GM18858 (cell line): ENCODE measurements around the gene CCL17.

ENCODE experiments used
- ATAC-seq: cut with Tn5 transposase; IDR thresholded peaks from one replicate; pipeline ENCODE4 v1.9.1; 2021; ENCODE audit not compliant: unreplicated experiment

Gene CCL17

DNA sequence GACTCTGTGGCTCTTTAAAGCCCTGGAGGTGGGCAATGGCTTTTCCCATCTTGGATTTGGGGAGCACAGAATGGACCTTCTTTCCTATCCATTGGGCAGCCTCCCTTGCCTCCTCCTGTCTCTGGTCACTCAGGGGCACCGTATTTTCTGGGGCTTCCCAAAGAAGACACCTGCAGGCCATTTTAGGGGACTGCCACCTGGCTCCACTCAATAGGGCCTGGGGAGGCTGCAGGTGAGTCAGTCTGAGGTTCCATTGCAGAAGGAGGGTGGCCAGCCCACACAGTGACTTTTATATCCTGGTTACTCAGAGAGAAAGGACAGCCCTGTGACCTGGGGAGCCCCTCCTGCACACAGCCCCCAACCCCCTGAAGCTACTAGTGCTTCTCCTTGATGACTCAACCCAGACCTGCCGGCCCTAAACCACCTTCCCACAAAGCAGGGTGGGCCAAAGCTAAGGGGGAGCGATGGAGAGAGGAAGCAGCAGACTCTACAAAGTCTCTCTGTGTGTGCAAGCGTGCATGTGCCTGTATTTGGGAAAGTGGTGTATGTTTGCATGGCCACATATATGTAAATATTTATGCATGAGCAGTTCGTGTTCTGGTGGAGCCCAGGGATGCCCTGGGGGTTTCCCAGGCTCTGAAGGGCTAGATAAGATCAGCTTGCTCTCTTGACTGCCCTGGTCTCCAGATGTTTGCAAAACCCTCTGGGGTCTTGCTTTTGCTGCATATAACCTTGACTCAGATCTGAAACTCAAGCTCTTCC is 27.3 kb upstream of the CCL17 start:
- ATAC-seq: peak; percentile 73

DNA sequence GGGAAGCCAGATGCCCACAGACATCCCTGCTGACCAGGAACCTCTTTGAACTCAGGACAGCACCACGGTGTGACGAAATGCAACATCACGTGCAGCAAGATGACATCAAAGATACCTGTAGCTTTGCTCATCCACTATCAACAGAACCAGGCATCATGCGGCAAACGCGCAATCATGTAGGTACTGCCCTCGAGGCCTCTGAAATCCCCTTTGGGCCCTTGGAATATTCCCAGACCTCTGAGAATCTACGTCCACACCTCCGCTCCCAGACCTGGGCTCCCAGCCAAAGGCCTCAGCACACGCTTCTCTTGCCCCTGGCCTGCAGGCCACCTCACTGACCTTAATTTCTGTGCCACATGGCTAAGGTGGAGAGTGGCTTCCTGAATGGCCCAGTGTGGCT is 25.0 kb upstream of the CCL17 start:
- no peak for ATAC-seq

DNA sequence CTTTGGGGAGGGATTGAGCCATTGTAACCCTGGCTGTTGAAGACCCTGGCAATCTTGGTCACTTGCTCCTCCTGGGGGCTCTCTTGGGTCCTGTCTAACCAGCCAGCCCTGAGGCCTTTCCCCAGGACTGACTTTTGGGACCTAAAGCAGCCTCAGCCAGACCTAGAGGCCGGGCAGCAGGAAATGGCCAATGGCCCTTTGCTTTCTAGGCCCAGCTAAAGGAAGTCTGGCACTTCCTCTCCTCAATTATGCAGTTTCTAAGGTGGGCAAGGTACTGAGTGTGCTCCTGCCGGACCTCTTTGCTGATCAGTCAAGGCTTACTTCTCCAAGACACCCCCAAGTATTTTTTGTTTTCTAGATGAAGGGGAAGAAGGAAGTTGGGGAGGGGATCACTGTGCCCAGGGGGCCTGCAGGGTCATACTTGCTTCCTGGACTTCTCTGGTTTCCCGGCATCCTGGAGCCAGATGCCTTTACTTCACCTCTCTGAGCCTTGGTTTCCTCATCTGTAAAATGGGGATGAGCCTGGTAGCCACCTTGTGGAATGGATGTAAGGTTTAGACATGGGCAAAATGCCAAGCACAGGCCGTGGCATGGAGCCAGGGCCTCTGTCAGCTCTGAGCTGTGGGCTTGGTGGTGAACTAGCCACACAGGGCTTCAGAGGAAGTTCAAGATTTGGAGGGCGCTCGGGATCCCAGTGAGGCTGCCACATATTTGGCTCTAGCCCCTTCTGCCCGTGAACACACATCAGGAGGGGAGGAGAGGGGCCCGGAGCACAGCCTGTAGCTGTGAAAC is 23.7 kb upstream of the CCL17 start:
- ATAC-seq: no peak

DNA sequence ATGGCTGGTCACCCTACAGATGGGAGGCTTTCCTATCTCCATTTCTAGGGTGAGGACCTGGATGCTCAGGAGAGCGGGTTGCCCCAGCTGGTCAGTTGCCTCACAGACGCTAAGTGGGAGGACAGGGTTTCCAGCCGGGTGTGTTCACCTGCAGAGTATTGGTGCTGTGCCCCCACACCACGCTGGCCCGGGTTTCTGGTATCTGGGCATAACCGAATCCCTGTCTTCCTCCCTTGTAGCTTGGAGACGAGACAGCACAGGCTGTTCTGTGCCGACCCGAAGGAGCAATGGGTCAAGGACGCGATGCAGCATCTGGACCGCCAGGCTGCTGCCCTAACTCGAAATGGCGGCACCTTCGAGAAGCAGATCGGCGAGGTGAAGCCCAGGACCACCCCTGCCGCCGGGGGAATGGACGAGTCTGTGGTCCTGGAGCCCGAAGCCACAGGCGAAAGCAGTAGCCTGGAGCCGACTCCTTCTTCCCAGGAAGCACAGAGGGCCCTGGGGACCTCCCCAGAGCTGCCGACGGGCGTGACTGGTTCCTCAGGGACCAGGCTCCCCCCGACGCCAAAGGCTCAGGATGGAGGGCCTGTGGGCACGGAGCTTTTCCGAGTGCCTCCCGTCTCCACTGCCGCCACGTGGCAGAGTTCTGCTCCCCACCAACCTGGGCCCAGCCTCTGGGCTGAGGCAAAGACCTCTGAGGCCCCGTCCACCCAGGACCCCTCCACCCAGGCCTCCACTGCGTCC is 22.6 kb upstream of the CCL17 start:
- ATAC-seq: no peak

DNA sequence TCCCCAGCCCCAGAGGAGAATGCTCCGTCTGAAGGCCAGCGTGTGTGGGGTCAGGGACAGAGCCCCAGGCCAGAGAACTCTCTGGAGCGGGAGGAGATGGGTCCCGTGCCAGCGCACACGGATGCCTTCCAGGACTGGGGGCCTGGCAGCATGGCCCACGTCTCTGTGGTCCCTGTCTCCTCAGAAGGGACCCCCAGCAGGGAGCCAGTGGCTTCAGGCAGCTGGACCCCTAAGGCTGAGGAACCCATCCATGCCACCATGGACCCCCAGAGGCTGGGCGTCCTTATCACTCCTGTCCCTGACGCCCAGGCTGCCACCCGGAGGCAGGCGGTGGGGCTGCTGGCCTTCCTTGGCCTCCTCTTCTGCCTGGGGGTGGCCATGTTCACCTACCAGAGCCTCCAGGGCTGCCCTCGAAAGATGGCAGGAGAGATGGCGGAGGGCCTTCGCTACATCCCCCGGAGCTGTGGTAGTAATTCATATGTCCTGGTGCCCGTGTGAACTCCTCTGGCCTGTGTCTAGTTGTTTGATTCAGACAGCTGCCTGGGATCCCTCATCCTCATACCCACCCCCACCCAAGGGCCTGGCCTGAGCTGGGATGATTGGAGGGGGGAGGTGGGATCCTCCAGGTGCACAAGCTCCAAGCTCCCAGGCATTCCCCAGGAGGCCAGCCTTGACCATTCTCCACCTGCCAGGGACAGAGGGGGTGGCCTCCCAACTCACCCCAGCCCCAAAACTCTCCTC is 21.9 kb upstream of the CCL17 start:
- ATAC-seq: no peak

DNA sequence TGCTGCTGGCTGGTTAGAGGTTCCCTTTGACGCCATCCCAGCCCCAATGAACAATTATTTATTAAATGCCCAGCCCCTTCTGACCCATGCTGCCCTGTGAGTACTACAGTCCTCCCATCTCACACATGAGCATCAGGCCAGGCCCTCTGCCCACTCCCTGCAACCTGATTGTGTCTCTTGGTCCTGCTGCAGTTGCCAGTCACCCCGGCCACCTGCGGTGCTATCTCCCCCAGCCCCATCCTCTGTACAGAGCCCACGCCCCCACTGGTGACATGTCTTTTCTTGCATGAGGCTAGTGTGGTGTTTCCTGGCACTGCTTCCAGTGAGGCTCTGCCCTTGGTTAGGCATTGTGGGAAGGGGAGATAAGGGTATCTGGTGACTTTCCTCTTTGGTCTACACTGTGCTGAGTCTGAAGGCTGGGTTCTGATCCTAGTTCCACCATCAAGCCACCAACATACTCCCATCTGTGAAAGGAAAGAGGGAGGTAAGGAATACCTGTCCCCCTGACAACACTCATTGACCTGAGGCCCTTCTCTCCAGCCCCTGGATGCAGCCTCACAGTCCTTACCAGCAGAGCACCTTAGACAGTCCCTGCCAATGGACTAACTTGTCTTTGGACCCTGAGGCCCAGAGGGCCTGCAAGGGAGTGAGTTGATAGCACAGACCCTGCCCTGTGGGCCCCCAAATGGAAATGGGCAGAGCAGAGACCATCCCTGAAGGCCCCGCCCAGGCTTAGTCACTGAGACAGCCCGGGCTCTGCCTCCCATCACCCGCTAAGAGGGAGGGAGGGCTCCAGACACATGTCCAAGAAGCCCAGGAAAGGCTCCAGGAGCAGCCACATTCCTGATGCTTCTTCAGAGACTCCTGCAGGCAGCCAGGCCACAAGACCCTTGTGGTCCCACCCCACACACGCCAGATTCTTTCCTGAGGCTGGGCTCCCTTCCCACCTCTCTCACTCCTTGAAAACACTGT is 21.0 kb upstream of the CCL17 start:
- ATAC-seq: no peak

DNA sequence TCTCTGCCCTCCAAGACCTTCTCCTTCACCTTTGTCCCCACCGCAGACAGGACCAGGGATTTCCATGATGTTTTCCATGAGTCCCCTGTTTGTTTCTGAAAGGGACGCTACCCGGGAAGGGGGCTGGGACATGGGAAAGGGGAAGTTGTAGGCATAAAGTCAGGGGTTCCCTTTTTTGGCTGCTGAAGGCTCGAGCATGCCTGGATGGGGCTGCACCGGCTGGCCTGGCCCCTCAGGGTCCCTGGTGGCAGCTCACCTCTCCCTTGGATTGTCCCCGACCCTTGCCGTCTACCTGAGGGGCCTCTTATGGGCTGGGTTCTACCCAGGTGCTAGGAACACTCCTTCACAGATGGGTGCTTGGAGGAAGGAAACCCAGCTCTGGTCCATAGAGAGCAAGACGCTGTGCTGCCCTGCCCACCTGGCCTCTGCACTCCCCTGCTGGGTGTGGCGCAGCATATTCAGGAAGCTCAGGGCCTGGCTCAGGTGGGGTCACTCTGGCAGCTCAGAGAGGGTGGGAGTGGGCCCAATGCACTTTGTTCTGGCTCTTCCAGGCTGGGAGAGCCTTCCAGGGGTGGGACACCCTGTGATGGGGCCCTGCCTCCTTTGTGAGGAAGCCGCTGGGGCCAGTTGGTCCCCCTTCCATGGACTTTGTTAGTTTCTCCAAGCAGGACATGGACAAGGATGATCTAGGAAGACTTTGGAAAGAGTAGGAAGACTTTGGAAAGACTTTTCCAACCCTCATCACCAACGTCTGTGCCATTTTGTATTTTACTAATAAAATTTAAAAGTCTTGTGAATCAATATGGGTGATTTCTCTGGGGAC is 20.1 kb upstream of the CCL17 start:
- ATAC-seq: no peak

DNA sequence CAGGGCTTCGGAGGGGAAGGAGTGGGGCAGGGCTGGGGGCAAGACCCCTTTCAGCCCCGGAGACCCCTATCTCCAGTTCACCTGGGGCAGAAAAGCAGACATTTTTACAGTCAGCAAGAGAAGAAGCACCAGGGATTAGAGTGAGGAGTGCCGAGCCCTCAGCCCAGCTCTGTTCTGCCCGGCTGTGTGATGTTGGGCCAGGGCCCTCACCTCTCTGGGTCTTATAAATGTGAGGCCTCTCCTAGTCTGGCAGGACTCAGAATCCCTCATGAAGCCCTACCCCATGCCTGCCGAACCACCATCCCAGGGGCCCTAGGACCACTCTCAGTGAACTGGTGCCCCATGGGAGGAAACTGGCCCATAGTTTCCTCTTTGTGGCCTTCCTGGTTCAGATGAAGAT is 19.5 kb upstream of the CCL17 start:
- no peak for ATAC-seq

DNA sequence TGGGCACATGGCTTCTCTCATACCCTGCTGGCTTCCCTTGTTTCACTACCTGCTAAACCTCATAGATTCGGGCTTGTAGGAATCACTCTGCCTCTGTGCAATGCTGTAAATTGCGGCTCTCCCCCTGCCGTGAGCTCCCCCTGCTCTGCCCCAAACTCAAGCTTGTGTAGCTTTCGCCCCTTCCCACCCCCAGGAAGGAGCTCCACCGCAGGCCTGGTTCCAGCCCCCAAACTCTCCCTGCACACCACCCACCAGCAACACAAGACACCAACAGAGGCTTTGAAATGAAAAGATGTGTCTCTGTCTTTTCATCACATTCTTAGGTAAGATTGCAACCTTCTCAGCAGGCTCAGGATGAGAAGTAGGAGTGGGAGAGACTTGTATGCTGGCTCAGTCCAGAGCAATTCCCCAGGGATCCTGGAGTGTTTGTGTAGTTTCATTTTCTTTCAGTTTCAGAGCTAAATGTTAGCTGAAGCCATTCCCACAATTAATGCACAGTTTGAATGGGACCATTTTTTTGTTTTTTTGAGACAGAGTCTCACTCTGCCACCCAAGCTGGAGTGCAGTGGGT is 18.1 kb upstream of the CCL17 start:
- ATAC-seq: no peak

DNA sequence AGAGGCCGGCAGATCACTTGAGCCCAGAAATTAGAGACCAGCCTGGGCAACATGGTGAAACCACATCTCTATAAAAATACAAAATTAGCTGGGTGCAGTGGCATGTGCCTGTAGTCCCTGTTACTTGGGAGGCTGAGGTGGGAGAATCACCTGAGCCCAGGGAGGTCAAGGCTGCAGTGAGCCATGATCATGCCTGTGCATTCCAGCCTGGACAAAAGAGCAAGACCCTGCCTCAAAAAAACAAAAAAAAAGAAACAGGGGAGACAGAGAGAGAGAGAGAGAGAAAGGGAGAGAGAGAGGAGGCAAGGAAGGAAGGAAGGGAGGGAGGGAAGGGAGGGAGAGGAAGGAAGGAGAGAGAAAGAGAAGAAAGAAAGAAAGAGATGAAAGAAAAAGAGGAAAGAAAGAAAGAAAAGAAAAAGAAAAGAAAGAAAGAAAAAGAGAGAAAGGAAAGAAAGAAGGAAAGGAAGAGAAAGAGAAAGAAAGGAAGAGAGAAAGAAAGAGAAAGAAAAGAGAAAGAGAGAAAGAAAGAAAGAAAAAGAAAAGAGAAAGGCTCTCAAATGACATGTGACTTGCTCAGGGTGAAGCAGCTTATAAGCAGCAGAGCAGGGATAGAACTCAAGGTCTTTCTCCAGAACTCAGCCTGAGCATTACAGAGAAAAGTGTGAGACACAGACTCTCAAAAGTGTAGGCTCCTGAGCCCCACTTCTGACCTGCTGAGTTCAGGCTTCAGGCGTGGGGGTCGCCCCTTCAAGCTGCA is 16.8 kb upstream of the CCL17 start:
- no peak for ATAC-seq

DNA sequence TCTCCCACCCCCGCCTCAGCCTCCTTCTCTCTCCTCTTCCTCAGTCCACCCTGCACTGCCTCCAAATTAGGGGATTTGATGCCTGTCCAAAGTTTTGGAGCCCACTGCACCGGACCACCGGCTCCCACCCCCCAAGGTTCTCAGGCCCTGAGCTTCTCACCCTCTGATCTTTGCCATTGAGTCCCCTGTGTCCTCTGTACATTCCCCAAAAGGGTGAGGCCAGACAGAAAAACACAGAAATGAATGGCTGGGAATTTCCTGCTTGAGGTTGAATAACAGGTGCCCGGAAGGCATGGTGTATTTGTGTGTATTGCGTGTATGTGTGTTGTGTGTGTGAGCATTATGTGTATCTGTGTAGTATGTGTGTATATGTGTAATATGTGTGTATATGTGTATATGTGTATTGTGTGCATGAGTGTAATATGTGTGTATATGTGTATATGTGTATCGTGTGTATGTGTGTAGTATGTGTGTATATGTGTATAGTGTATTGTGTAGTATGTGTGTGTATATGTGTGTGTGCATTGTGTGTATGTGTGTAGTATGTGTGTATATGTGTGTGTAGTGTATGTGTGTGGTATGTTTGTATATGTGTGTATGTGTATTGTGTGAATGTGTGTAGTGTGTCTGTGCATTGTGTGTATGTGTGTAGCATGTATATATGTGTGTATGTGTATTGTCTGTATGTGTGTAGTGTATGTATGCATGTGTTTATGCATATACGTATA is 16.0 kb upstream of the CCL17 start:
- ATAC-seq: no peak

DNA sequence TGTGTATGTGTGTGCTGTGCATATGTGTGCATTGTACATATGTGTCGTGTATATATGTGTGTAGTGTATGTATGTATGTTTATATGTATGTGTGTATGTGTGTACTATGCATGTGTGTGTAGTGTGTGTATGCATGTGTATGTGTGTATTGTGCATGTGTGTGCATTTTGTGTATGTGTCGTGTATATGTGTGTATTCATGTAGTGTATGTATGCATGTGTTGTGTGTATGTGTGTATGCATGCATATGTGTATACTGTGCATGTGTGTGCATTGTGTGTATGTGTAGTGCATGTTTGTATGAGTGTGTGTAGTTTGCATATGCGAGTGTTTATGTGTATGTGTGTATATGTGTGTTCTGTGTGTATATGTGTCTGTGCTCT is 15.5 kb upstream of the CCL17 start:
- no peak for ATAC-seq

DNA sequence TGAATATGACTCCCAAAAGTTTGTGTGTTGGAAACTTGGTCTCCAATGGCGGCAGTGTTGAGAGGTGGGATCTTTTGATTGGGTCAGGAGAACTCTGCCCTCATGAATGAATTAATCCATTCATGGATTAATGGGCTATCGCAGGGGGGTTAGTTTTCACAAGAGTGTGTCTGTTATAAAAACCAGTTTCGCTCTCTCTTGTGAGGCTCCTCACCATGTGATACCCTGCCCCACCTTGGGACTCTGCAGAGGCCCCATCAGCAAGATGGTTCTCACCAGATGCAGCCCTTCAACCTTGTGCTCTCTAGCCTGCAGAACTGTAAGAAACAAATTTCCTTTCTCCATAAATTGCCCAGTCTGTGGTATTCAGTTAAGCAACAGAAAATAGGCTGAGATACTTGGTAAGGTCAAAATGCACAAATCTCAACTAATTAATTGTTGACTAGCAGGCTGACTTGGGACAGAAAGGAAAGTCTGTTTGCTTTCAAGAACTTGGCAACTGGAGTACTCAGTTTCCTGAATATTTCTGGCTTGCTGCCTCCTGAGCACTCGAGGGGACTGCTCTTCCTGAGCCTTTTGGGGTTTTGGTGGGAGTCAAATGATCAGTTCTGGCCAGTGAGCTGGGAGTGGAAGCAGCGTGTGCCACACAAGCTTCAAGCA is 13.8 kb upstream of the CCL17 start:
- no peak for ATAC-seq

DNA sequence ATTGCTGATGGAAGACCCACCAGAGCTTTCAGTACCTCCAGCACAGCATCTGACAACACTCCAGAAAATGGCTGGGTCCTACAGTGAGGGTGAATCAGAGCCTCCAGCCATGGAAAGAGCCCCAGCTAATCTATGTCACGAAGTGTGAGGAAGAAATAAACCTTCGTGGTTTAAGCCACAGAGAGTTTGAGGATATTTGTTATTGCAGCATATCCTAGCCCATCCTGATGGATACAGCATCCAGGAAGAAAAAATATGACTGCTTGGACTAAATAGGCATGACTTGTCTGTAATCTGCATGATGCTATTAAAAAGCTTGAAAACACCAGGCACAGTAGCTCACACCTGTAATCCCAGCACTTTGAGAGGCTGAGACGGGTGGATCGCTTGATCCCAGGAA is 13.3 kb upstream of the CCL17 start:
- ATAC-seq: no peak

DNA sequence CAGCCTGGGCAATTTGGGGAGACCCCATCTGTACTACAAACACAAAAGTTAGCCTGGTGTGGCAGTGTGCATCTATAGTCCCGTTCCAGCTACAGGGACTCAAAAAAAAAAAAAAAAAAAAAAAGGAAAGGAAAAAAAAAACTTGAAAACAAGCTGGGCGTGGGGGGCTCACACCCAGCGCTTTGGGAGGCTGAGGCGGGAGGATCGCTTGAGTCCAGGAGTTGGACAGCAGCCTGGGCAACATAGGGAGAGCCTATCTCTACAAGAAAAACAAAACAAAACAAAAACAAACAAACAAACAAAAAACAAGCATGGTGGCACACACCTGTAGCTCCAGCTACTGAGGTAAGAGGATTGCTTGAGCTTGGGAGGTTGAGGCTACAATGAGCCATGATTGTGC is 12.9 kb upstream of the CCL17 start:
- no peak for ATAC-seq

DNA sequence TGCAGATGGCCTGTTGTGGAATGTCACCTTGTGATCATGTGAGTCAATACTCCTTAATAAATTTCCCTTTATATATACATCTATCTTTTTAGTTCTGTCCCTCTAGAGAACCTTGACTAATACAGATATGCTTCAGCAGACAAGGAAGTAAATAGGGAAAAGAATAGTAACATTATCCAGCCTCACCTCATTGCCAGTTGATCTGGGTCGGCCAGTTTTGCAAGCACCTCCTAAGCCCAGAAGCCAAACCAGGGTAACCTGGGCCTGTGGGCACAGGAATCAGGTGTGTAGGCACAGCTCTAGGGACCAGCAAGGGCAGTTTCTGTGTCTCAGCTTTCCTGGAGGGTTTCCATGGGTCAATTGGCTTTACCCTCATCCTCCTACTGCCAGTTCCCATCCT is 11.9 kb upstream of the CCL17 start:
- no peak for ATAC-seq

DNA sequence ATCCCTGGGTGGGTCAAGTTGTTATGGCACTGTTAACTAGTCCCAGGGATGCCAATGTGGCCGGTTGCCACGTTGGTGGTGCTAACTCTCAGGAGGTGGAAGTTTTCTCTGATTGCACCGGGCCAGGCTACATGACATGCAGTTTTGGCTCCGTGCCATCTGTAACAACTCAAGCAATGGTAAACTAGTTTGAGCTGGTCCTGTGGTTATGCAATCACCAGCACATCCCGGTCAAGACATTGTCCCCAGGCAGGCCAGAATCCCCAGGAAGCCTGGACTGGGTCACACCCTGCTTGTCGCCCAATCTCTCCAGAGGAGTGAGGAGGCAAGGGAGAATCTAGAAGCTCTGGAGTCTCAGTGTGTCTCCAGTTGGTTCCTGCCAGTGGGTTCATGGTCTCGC is 10.1 kb upstream of the CCL17 start:
- ATAC-seq: no peak
